ENCODE data around the gene GAS7. TPM values are rescaled to one million over a fixed set of nuclear protein-coding genes. Genes with fewer than 3 reads are reported as not detected.

GAS7 gene
- total RNA-seq (100 to 1,000 TPM; 152 to 184 TPM), polyA plus RNA-seq (ENCODE audit: insufficient read depth, low read depth, low replicate concordance) (70.2 TPM)
- long read RNA-seq, donor 1, full-length matches to known transcripts, result 5 of 5 reads
- long read RNA-seq, donor 1, partial matches to known transcripts, result 0 of 5 reads
- long read RNA-seq, donor 1, other reads (novel, unspliced or antisense), result 0 of 5 reads
- long read RNA-seq, donor 2, full-length matches to known transcripts, result 5 of 5 reads
- long read RNA-seq, donor 2, partial matches to known transcripts, result 0 of 5 reads
- long read RNA-seq, donor 2, other reads (novel, unspliced or antisense), result 0 of 5 reads

- H3K27ac ChIP-seq, result peak within 1 kb of the TSS; percentile 9 to 56
- intact Hi-C loops (cut with DNase I; ENCODE audit: low total_unique reads), result no loop called here
- TF ChIP-seq, protein P1, sequence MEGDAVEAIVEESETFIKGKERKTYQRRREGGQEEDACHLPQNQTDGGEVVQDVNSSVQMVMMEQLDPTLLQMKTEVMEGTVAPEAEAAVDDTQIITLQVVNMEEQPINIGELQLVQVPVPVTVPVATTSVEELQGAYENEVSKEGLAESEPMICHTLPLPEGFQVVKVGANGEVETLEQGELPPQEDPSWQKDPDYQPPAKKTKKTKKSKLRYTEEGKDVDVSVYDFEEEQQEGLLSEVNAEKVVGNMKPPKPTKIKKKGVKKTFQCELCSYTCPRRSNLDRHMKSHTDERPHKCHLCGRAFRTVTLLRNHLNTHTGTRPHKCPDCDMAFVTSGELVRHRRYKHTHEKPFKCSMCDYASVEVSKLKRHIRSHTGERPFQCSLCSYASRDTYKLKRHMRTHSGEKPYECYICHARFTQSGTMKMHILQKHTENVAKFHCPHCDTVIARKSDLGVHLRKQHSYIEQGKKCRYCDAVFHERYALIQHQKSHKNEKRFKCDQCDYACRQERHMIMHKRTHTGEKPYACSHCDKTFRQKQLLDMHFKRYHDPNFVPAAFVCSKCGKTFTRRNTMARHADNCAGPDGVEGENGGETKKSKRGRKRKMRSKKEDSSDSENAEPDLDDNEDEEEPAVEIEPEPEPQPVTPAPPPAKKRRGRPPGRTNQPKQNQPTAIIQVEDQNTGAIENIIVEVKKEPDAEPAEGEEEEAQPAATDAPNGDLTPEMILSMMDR (IDR thresholded peaks at IDR 0.05), result no peak
- no peak for TF ChIP-seq POLR2A (IDR thresholded peaks at IDR 0.05)
These were observed at the start of gene GAS7 for GRCh38 chr17:10198509-10199249. TSS of gene GAS7 (minus strand) at chr17:10198606.

GRCh38 chr17:10247810-10248209 is 49.4 kb upstream of the GAS7 start:
- Histone ChIP-seq H3K27me3 (no peaks in the 10 kb centered on the region), H3K4me1 (no peaks in the 10 kb centered on the region), H3K4me3 (no peak overlapping the region), H3K36me3 (ENCODE audit: low read depth, missing control alignments) (no peaks in the 10 kb centered on the region), H3K27ac (no peak overlapping the region), H3K9me3 (no peaks in the 10 kb centered on the region)
- WGBS, 2 donors, result 39 to 64% methylated on average over 4 of the region's 4 CpGs
- intact Hi-C loops (cut with DNase I; ENCODE audit: low total_unique reads), result no loop called here
- DNase-seq, result no peak
- TF ChIP-seq, protein P1 (IDR thresholded peaks at IDR 0.05), result no peak
- no peak for TF ChIP-seq POLR2A (IDR thresholded peaks at IDR 0.05)

More at GRCh38 chr17:10198509-10199249, at the start of gene GAS7:
- no peaks in the 10 kb centered on the region for H3K36me3 ChIP-seq (ENCODE audit: low read depth, missing control alignments)
- DNase-seq, result peak; percentile 75
- peak within 1 kb of the TSS; percentile 67 to 79 for H3K4me3 ChIP-seq
- no peaks in the 10 kb centered on the region for H3K4me1 ChIP-seq
- H3K27me3 ChIP-seq, result no peaks in the 10 kb centered on the region
- no peaks in the 10 kb centered on the region for H3K9me3 ChIP-seq
- 0 to 4% methylated on average over 5 to 20 of the region's 86 CpGs for WGBS, 2 donors

GRCh38 chr17:10243883-10244844 is 45.8 kb upstream of the GAS7 start:
- intact Hi-C loops (cut with DNase I; ENCODE audit: low total_unique reads), result no loop called here
- H3K4me3 ChIP-seq, result no peak overlapping the region
- no peak overlapping the region for H3K27ac ChIP-seq
- H3K36me3 ChIP-seq (ENCODE audit: low read depth, missing control alignments), result no peaks in the 10 kb centered on the region
- no peak for DNase-seq
- no peaks in the 10 kb centered on the region for H3K9me3 ChIP-seq
- H3K4me1 ChIP-seq, result no peaks in the 10 kb centered on the region
- H3K27me3 ChIP-seq, result no peaks in the 10 kb centered on the region
- TF ChIP-seq POLR2A (IDR thresholded peaks at IDR 0.05), result no peak
- TF ChIP-seq, protein P1 (IDR thresholded peaks at IDR 0.05), result no peak
- 57 to 60% methylated on average over 12 of the region's 12 CpGs for WGBS, 2 donors

DNA sequence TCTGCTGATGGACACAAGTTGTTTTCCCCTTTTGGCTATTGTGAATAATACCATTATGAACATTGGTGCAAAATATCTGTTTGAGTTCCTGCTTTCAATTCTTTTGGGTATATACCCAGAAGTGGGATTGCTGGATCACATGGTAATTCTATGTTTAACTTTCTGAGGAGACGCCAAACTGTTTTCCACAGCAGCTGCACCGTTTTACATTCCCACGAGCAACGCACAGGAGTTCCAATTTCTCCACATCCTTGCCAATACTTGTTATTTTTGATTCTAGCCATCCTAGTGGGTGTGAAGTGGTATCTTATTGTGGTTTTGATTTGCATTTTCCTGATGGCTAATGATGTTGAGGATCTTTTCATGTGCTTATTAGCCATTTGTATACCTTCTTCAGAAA is 43.4 kb upstream of the GAS7 start:
- Histone ChIP-seq H3K27me3 (no peaks in the 10 kb centered on the region), H3K27ac (no peak overlapping the region), H3K4me1 (no peaks in the 10 kb centered on the region), H3K9me3 (no peaks in the 10 kb centered on the region), H3K36me3 (ENCODE audit: low read depth, missing control alignments) (no peaks in the 10 kb centered on the region), H3K4me3 (no peak overlapping the region)
- no peak for TF ChIP-seq POLR2A (IDR thresholded peaks at IDR 0.05)
- TF ChIP-seq, protein P1 (IDR thresholded peaks at IDR 0.05), result no peak
- intact Hi-C loops (cut with DNase I; ENCODE audit: low total_unique reads), result no loop called here
- 80 to 89% methylated on average over 4 of the region's 4 CpGs for WGBS, 2 donors
- no peak for DNase-seq
